ENCODE data around the gene KLRK1.
A peak's percentile ranks its signal among the peaks of the same experiment; 100 is the strongest.
"Not testable (repeated sequence)": the region's sequence is repeated elsewhere in the genome, so short reads cannot be mapped to it uniquely, and the experiment has no call there.

Gene KLRK1

DNA sequence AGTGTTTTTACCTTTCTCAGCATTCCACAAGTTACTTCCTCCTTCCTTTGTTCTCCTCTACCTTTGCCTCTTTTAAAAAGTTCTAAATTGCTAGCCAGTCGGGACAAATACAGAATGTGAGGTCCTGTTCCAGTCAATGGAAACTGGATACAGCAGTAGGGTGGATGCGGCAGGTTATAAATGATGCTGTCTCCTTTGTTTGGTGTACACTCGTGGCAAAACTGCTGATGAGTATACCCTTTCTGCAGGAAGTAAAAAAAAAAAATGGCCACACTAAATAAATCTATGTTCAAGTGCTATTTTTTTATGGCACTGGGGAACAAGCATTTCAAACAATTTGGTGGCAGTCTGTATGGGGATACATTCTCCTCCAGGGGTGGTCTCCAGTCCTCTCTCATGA, 27.5 kb downstream of the KLRK1 start:
- no peaks in the 10 kb centered on the region for H3K36me3 ChIP-seq (ENCODE audit: control insufficient read depth in 2 of 2, insufficient read depth in 2 of 2, low read length in 2 of 2)
- H3K4me3 ChIP-seq (ENCODE audit: low read length in 2 of 2), result peak overlapping the region; percentile 23 to 90
- H3K4me1 ChIP-seq (ENCODE audit: control insufficient read depth, insufficient read depth, low read length), result peaks cover 40% of the 10 kb centered on the region
- H3K9me3 ChIP-seq (ENCODE audit: control insufficient read depth in 2 of 2, low read length in 2 of 2), result no peaks in the 10 kb centered on the region
- H3K9ac ChIP-seq (ENCODE audit: low read length in 2 of 2), result no peak overlapping the region
- H3K27ac ChIP-seq (ENCODE audit: low read length), result peak overlapping the region; percentile 93
- no peaks in the 10 kb centered on the region for H3K27me3 ChIP-seq (ENCODE audit: control insufficient read depth in 1 of 2, insufficient read depth in 2 of 2, low read length in 2 of 2)

- Histone ChIP-seq H3K27ac (ENCODE audit: low read length) (no peak overlapping the region), H3K4me3 (ENCODE audit: low read length in 2 of 2) (no peak overlapping the region), H3K36me3 (ENCODE audit: control insufficient read depth in 2 of 2, insufficient read depth in 2 of 2, low read length in 2 of 2) (no peaks in the 10 kb centered on the region)
These were observed 28.2 kb downstream of the KLRK1 start for GRCh38 chr12:10361622-10362021.

DNA sequence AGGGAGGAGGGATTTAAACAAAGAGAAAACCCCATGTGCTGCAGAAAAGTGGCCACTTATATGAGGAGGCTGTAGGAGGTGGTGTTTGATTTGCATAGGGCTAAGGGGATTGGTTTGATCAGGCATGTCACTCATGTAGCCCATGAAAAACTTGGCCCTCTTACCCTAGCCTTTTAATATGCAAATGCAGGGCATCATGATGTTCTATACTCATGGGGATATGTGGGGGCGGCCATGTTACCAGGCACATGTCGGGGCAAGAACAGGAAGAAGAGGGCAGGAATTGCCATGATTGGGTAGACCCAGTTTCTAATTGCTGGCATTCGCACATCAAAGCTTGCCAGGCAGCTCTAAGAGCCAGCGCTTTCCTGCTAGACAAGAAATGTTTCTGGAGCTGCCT, 28.8 kb downstream of the KLRK1 start:
- Histone ChIP-seq H3K4me1 (ENCODE audit: control insufficient read depth, insufficient read depth, low read length) (peaks cover 29% of the 10 kb centered on the region), H3K36me3 (ENCODE audit: control insufficient read depth in 2 of 2, insufficient read depth in 2 of 2, low read length in 2 of 2) (no peaks in the 10 kb centered on the region), H3K4me3 (ENCODE audit: low read length in 2 of 2) (no peak overlapping the region), H3K9ac (ENCODE audit: low read length in 2 of 2) (no peak overlapping the region), H3K9me3 (ENCODE audit: control insufficient read depth in 2 of 2, low read length in 2 of 2) (no peaks in the 10 kb centered on the region), H3K27me3 (ENCODE audit: control insufficient read depth in 1 of 2, insufficient read depth in 2 of 2, low read length in 2 of 2) (no peaks in the 10 kb centered on the region), H3K27ac (ENCODE audit: low read length) (no peak overlapping the region)

More at GRCh38 chr12:10361622-10362021, 28.2 kb downstream of the KLRK1 start:
- Histone ChIP-seq H3K27me3 (ENCODE audit: control insufficient read depth in 1 of 2, insufficient read depth in 2 of 2, low read length in 2 of 2) (no peaks in the 10 kb centered on the region), H3K9me3 (ENCODE audit: control insufficient read depth in 2 of 2, low read length in 2 of 2) (no peaks in the 10 kb centered on the region), H3K4me1 (ENCODE audit: control insufficient read depth, insufficient read depth, low read length) (peaks cover 34% of the 10 kb centered on the region), H3K9ac (ENCODE audit: low read length in 2 of 2) (no peak overlapping the region)

GRCh38 chr12:10358969-10359368, 30.9 kb downstream of the KLRK1 start:
- H3K4me3 ChIP-seq (ENCODE audit: low read length in 2 of 2), result no peak overlapping the region
- no peak overlapping the region for H3K27ac ChIP-seq (ENCODE audit: low read length)
- no peak overlapping the region for H3K9ac ChIP-seq (ENCODE audit: low read length in 2 of 2)
- H3K9me3 ChIP-seq (ENCODE audit: control insufficient read depth in 2 of 2, low read length in 2 of 2), result no peaks in the 10 kb centered on the region
- H3K36me3 ChIP-seq (ENCODE audit: control insufficient read depth in 2 of 2, insufficient read depth in 2 of 2, low read length in 2 of 2), result no peaks in the 10 kb centered on the region
- no peaks in the 10 kb centered on the region for H3K27me3 ChIP-seq (ENCODE audit: control insufficient read depth in 1 of 2, insufficient read depth in 2 of 2, low read length in 2 of 2)
- H3K4me1 ChIP-seq (ENCODE audit: control insufficient read depth, insufficient read depth, low read length), result peaks cover 14% of the 10 kb centered on the region

DNA sequence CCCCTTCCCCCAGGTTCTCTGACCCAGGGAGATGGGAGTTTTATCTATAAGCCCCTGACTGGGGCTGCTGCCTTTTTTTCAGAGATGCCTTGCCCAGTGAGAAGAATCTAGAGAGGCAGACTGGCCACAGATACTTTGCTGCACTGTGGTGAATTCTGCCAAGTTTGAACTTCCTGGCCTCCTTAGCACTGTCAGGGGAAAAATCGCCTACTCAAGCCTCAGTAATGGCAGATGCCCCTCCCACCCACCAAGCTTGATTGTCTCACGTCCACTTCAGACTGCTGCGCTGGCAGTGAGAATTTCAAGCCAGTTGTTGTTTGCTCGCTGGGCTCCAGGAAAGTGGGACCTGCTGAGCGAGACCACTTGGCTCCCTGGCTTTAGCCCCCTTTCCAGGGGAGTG, 31.7 kb downstream of the KLRK1 start:
- Histone ChIP-seq H3K9ac (ENCODE audit: low read length in 2 of 2) (no peak overlapping the region), H3K9me3 (ENCODE audit: control insufficient read depth in 2 of 2, low read length in 2 of 2) (no peaks in the 10 kb centered on the region), H3K36me3 (ENCODE audit: control insufficient read depth in 2 of 2, insufficient read depth in 2 of 2, low read length in 2 of 2) (no peaks in the 10 kb centered on the region), H3K4me1 (ENCODE audit: control insufficient read depth, insufficient read depth, low read length) (peaks cover 7% of the 10 kb centered on the region), H3K27ac (ENCODE audit: low read length) (no peak overlapping the region), H3K27me3 (ENCODE audit: control insufficient read depth in 1 of 2, insufficient read depth in 2 of 2, low read length in 2 of 2) (no peaks in the 10 kb centered on the region), H3K4me3 (ENCODE audit: low read length in 2 of 2) (no peak overlapping the region)

DNA sequence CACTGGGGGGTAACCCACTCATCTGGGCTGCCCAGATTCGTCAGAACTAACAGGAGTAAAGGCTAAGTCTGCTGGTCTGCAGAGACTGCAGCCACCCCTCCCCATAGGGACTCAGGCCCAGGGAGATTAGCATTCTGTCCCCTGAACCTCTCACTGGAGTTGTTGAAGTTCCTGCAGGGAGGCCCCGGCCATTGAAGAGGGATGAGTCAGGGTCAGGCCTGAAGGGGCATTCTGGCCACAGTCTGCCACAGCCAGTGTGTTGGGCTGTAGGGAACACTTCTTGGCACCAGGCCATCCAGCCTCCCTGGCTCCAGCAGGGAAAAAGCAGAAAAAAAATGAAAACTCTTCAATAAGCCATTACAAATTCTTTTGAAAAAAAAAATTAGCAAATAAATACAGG, 35.3 kb downstream of the KLRK1 start:
- Histone ChIP-seq H3K27ac (ENCODE audit: low read length) (no peak overlapping the region), H3K9ac (ENCODE audit: low read length in 2 of 2) (no peak overlapping the region), H3K4me3 (ENCODE audit: low read length in 2 of 2) (no peak overlapping the region), H3K4me1 (ENCODE audit: control insufficient read depth, insufficient read depth, low read length) (no peaks in the 10 kb centered on the region), H3K36me3 (ENCODE audit: control insufficient read depth in 2 of 2, insufficient read depth in 2 of 2, low read length in 2 of 2) (no peaks in the 10 kb centered on the region), H3K27me3 (ENCODE audit: control insufficient read depth in 1 of 2, insufficient read depth in 2 of 2, low read length in 2 of 2) (no peaks in the 10 kb centered on the region), H3K9me3 (ENCODE audit: control insufficient read depth in 2 of 2, low read length in 2 of 2) (peaks cover 0 to 3% of the 10 kb centered on the region in 2 donors)

DNA sequence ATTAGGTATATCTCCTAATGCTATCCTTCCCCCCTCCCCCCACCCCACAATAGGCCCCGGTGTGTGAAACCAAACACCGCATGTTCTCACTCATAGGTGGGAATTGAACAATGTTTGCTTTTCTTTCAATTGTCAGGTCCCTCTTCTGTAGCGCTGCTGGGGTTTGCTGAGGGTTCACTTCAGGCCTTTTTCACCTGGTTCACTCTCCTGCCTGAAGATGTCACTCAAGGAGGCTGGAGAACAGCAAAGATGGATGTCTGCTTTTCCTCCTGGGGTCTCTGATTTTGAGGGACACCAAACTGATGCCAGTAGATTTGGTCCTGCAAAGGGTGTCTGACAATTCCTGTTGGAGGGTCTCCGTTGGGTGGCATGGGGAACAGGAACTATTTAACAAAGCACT, 35.8 kb downstream of the KLRK1 start:
- peaks cover 0 to 3% of the 10 kb centered on the region in 2 donors for H3K9me3 ChIP-seq (ENCODE audit: control insufficient read depth in 2 of 2, low read length in 2 of 2)

DNA sequence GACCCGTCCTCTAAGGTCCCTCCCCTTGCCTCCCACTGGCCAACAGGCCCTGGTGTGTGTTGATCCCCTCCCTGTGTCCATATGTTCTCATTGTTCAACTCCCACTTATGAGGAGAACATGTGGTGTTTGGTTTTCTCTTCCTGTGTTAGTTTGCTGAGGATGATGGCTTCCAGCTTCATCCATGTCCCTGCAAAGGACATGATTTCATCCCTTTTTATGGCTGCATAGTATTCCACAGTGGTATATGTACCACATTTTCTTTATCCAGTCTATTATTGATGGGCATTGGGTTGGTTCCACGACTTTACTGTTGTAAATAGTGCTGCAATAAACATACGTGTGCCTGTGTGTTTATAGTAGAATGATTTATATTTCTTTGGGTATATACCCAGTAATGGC, 38.4 kb downstream of the KLRK1 start:
- H3K9me3 ChIP-seq (ENCODE audit: control insufficient read depth in 2 of 2, low read length in 2 of 2), result not testable (repeated sequence)

More for the DNA sequence above, 35.8 kb downstream of the KLRK1 start:
- Histone ChIP-seq H3K36me3 (ENCODE audit: control insufficient read depth in 2 of 2, insufficient read depth in 2 of 2, low read length in 2 of 2) (no peaks in the 10 kb centered on the region), H3K27ac (ENCODE audit: low read length) (no peak overlapping the region), H3K27me3 (ENCODE audit: control insufficient read depth in 1 of 2, insufficient read depth in 2 of 2, low read length in 2 of 2) (no peaks in the 10 kb centered on the region), H3K4me3 (ENCODE audit: low read length in 2 of 2) (no peak overlapping the region), H3K4me1 (ENCODE audit: control insufficient read depth, insufficient read depth, low read length) (no peaks in the 10 kb centered on the region), H3K9ac (ENCODE audit: low read length in 2 of 2) (no peak overlapping the region)

GRCh38 chr12:10341892-10342509, 47.8 kb downstream of the KLRK1 start:
- Histone ChIP-seq H3K9me3 (ENCODE audit: control insufficient read depth in 2 of 2, low read length in 2 of 2) (no peaks in the 10 kb centered on the region), H3K4me1 (ENCODE audit: control insufficient read depth, insufficient read depth, low read length) (no peaks in the 10 kb centered on the region), H3K9ac (ENCODE audit: low read length in 2 of 2) (no peak overlapping the region), H3K27me3 (ENCODE audit: control insufficient read depth in 1 of 2, insufficient read depth in 2 of 2, low read length in 2 of 2) (no peaks in the 10 kb centered on the region), H3K27ac (ENCODE audit: low read length) (no peak overlapping the region), H3K4me3 (ENCODE audit: low read length in 2 of 2) (no peak overlapping the region), H3K36me3 (ENCODE audit: control insufficient read depth in 2 of 2, insufficient read depth in 2 of 2, low read length in 2 of 2) (no peaks in the 10 kb centered on the region)

More for the DNA sequence above, 38.4 kb downstream of the KLRK1 start:
- H3K4me1 ChIP-seq (ENCODE audit: control insufficient read depth, insufficient read depth, low read length); H3K4me3 ChIP-seq (ENCODE audit: low read length in 2 of 2); H3K27me3 ChIP-seq (ENCODE audit: control insufficient read depth in 1 of 2, insufficient read depth in 2 of 2, low read length in 2 of 2); H3K27ac ChIP-seq (ENCODE audit: low read length); H3K9ac ChIP-seq (ENCODE audit: low read length in 2 of 2); H3K36me3 ChIP-seq (ENCODE audit: control insufficient read depth in 2 of 2, insufficient read depth in 2 of 2, low read length in 2 of 2): not testable (repeated sequence)

DNA sequence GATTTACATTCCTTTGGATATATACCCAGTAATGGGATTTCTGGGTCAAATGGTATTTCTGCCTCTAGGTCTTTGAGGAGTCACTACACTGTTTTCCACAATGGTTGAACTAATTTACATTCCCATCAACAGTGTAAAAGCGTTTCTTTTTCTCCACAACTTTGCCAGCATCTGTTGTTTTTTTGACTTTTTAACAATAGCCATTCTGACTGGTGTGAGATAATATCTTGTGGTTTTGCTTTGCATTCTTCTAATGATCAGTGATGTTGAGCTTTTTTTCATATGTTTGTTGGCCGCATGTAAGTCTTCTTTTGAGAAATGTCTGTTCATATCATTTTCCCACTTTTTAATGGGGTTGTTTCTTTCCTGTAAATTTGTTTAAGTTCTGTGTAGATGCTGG, 48.9 kb downstream of the KLRK1 start:
- not testable (repeated sequence) for H3K36me3 ChIP-seq (ENCODE audit: control insufficient read depth in 2 of 2, insufficient read depth in 2 of 2, low read length in 2 of 2); H3K27me3 ChIP-seq (ENCODE audit: control insufficient read depth in 1 of 2, insufficient read depth in 2 of 2, low read length in 2 of 2); H3K27ac ChIP-seq (ENCODE audit: low read length); H3K9me3 ChIP-seq (ENCODE audit: control insufficient read depth in 2 of 2, low read length in 2 of 2); H3K9ac ChIP-seq (ENCODE audit: low read length in 2 of 2); H3K4me3 ChIP-seq (ENCODE audit: low read length in 2 of 2); H3K4me1 ChIP-seq (ENCODE audit: control insufficient read depth, insufficient read depth, low read length)

DNA sequence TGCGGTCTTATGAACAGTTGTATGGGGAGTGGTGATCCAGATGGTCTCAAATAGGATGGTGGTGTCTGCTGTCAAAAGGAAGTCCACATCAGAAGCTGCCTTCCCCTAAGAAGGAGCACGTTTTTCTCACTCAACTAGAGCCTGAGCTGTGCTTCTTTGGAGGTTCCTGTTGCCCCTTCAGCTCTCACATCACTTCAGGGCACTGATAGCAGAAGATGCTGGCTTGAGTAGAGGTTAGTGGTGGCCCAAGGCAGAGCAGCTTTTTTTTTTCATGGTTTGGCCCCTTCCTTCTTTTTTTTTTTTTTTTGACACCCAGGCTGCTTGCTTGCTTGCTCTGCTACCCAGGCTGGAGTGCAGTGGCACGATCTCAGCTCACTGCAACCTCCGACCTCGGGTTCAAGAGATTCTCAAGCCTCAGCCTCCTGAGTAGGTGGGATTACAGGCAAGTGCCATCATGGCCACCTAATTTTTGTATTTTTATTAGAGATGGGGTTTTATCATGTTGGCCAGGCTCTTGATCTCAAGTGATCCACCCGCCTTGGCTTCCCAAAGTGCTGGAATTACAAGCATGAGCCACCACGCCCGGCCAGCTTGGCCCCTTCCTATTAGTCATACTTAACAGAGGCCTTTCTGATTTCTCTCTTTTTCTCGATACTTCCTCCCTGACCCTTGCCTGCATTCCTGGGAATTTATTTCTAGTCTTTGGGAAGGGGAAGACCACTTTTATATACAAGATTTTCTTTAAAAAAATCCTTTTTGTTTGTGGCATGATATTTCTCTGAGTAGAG, 50.6 kb downstream of the KLRK1 start:
- H3K27me3 ChIP-seq (ENCODE audit: control insufficient read depth in 1 of 2, insufficient read depth in 2 of 2, low read length in 2 of 2), result no peaks in the 10 kb centered on the region
- H3K4me1 ChIP-seq (ENCODE audit: control insufficient read depth, insufficient read depth, low read length), result no peaks in the 10 kb centered on the region
- H3K4me3 ChIP-seq (ENCODE audit: low read length in 2 of 2), result no peak overlapping the region
- H3K36me3 ChIP-seq (ENCODE audit: control insufficient read depth in 2 of 2, insufficient read depth in 2 of 2, low read length in 2 of 2), result no peaks in the 10 kb centered on the region
- H3K9me3 ChIP-seq (ENCODE audit: control insufficient read depth in 2 of 2, low read length in 2 of 2), result no peaks in the 10 kb centered on the region
- no peak overlapping the region for H3K27ac ChIP-seq (ENCODE audit: low read length)
- H3K9ac ChIP-seq (ENCODE audit: low read length in 2 of 2), result no peak overlapping the region

Data from stomach smooth muscle (tissue), 2 donors.